AG09319 (cell line): Measurements from ENCODE around the gene MSI2.

Experiments used
- DNase-seq: peaks from one replicate; pipeline ENCODE4 v3.0.0-alpha.2; 2010; ENCODE audit warnings: low read depth; ENCODE audit errors: extremely low read depth
- TF ChIP-seq, protein P1 (sequence below): IDR thresholded peaks from 2 replicates; pipeline ENCODE4 v1.5.1; 2011; ENCODE audit warnings: low read depth, mild to moderate bottlenecking, inconsistent platforms, low read length, moderate library complexity

The MSI2 gene

GRCh38 chr17:57434361-57434760 lies 178.0 kb downstream of the MSI2 start:
- TF ChIP-seq, protein P1, sequence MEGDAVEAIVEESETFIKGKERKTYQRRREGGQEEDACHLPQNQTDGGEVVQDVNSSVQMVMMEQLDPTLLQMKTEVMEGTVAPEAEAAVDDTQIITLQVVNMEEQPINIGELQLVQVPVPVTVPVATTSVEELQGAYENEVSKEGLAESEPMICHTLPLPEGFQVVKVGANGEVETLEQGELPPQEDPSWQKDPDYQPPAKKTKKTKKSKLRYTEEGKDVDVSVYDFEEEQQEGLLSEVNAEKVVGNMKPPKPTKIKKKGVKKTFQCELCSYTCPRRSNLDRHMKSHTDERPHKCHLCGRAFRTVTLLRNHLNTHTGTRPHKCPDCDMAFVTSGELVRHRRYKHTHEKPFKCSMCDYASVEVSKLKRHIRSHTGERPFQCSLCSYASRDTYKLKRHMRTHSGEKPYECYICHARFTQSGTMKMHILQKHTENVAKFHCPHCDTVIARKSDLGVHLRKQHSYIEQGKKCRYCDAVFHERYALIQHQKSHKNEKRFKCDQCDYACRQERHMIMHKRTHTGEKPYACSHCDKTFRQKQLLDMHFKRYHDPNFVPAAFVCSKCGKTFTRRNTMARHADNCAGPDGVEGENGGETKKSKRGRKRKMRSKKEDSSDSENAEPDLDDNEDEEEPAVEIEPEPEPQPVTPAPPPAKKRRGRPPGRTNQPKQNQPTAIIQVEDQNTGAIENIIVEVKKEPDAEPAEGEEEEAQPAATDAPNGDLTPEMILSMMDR: no peak
- no peak for DNase-seq

- no peak for DNase-seq
- TF ChIP-seq, protein P1: no peak
These were observed 180.2 kb downstream of the MSI2 start for GRCh38 chr17:57436565-57436964.

DNA sequence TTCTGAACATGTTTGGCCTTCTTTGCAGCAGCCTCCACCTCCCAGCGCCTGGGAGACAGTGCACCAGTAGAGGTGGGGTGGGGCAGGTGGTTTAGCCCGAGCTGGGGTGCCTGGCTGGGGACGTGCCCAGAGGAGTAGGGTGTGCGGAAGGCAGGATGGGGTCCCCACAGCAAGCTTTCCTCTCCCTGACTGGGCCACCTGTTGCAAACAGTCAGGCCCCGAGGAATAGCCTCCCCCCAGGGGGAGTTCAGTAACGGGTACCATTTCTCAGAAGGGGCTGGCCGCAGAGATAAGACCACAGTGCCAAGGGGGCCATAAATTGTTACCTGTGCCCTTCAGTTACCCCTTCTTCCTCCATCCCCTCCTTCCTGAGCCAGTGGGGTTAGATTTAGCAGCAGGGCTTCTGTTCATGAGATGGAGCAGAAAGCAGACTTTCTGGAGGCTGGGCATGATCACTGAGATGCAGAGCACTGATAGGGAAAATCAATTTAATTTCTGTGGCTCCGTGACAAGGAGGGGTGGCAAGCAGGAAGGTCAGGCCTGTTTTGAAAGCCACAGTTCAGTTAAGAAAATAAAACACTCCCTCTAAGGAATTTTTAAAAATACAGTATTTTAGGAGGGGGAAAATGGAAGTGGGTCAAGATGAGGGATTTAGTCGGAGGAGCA lies 181.9 kb downstream of the MSI2 start:
- TF ChIP-seq, protein P1: no peak
- DNase-seq: no peak

- TF ChIP-seq, protein P1: no peak
- no peak for DNase-seq
These were observed 183.3 kb downstream of the MSI2 start for GRCh38 chr17:57439651-57440050.

DNA sequence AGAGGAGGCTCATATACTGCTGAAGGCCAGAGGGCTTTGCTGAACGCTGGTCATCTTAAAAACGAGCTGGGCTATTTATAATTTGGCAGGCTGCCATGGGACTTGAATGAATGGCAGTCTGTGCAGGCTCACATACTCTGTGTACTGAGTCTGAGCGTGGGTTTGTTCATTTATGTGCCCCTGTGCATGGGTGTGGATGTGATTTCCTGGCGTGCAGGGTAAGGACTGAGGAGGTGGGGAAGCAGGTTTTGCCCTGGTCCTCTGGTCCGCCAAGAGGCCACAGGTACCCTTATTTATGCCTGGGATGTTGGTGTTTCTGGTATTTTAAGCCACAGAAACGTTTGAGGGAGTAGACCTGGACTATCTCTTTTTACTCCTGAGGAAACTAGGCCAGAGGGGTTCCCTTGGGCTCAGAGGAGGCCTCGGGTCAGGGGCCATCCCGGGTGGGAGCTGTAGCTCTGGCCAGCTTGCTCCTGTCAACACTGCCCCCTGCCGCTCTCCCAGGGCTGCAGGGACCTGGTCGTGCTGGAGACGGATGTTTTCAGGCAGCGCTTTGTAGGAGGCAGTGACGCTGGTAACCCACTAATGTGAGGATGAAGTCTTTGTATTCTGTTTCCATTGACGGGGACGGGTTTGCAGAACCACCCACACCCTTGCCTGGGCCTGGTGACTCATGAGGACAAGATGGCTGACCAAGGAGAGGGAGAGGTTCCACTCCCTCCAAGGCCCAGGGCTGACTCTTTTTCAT lies 184.4 kb downstream of the MSI2 start:
- DNase-seq: no peak
- TF ChIP-seq, protein P1: no peak

DNA sequence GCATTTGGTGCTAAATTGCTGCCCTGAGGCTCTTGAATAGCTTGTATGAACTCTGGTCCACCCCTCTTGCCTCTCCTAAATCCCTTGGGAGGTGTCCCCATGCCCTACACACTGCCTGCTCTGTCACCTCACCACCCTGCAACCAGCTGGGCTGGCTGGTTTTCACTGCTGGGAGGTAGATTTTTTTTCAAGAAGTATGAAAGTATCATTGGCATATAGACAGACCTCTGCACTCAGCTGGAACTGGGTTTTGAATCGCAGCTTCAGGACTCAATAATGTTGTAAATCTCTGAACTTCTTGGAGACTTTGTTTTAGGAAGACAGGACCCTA lies 184.9 kb downstream of the MSI2 start:
- TF ChIP-seq, protein P1: no peak
- DNase-seq: no peak

- TF ChIP-seq, protein P1: no peak
- DNase-seq: no peak
These were observed 186.1 kb downstream of the MSI2 start for GRCh38 chr17:57442401-57442823.
